Vagina (tissue), 2 donors: ENCODE measurements around the gene FBXL7. TPM values are rescaled to one million over a fixed set of nuclear protein-coding genes. Genes with fewer than 3 reads are reported as not detected.

Experiments
- DNase-seq, 2 donors: peaks; one replicate each; pipeline ENCODE4 v3.0.0-alpha.2; 2017; ENCODE audit errors: extremely low spot score in 2 of 2
- H3K27ac ChIP-seq: fragments of 200-600 bp; sonication (generic); one replicate; pipeline ENCODE4 v1.5.1; 2019
- H3K27me3 ChIP-seq: fragments of 200-600 bp; sonication (generic); one replicate; pipeline ENCODE4 v1.5.1; 2019
- H3K36me3 ChIP-seq, 2 donors: fragments of 200-600 bp; sonication (generic); one replicate each; pipeline ENCODE4 v1.5.1; 2017 to 2019
- H3K4me1 ChIP-seq: fragments of 200-600 bp; sonication (generic); one replicate; pipeline ENCODE4 v1.5.1; 2019
- H3K4me3 ChIP-seq, 2 donors: fragments of 200-600 bp; sonication (generic); 1 replicate in 1 of 2; 2 replicates in 1 of 2; pipeline ENCODE4 v1.5.1; 2016 to 2019
- H3K9me3 ChIP-seq: fragments of 200-600 bp; sonication (generic); one replicate; pipeline ENCODE4 v1.5.1; 2019
- POLR2A ChIP-seq, 2 donors: fragments of 450-650 bp; IDR thresholded peaks; one replicate each; pipeline ENCODE4 v1.6.1; 2017; ENCODE audit warnings: antibody characterized with exemption in 2 of 2, mild to moderate bottlenecking in 2 of 2, moderate library complexity in 2 of 2
- POLR2AphosphoS5 ChIP-seq, 2 donors: sonication (generic); formaldehyde crosslinking; IDR thresholded peaks; one replicate each; pipeline ENCODE4 v1.9.0; 2017; ENCODE audit warnings: antibody characterized with exemption in 2 of 2, mild to moderate bottlenecking in 2 of 2, low read depth in 1 of 2; ENCODE audit not compliant: insufficient read depth in 1 of 2
- intact Hi-C: fragments of 100-400 bp; cut with DNase I; formaldehyde crosslinking; loops from one replicate; pipeline ENCODE4 v1.15.1; 2023
- total RNA-seq: library from RNA; depleted of rRNA; stranded (reverse); fragments of >200 nt; gene quantifications from one replicate; pipeline ENCODE4 v1.2.3, GENCODE V29; 2016
- TF ChIP-seq, protein P1 (sequence below), 3 experiments: fragments of 450-650 bp in 2 of 3; fragments of 200-600 bp in 1 of 3; sonication (generic) in 1 of 3; IDR thresholded peaks; one replicate each; pipeline ENCODE4 v1.5.1; 2017 to 2019; ENCODE audit warnings: antibody characterized with exemption in 3 of 3, mild to moderate bottlenecking in 2 of 3, moderate library complexity in 2 of 3

The FBXL7 gene
- total RNA-seq, 1 donor from 2014 or later = 21.1 TPM

DNA sequence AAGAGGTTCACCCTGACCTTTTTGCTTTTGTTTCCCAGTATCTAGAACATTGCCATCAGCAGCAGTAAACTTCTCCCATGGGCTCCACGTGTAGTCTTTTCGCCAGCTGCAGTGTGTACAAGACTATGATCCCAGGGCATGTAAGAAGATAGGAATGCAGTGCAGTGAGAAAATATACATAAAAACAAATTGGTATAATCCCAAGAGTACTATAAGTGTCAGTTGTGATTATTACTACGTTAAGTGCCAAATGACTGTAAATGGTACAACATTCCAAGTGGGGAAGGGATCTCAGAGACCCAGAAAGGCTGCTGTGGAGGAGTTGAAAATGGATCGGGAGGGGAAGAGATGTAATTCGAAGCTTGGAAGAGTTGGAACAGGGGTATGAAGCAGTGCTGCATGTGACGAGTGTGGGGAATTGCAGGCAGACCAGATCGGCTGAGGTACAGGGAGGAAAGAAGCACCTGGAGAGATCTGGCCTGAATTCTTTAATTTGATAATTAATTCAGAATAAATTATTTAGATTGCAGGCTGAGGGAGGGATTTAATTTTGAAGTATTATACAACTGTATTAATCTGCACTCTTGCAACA is 95.1 kb downstream of the FBXL7 start:
- Histone ChIP-seq H3K9me3 (no peaks in the 10 kb centered on the region), H3K27ac (no peak overlapping the region)

DNA sequence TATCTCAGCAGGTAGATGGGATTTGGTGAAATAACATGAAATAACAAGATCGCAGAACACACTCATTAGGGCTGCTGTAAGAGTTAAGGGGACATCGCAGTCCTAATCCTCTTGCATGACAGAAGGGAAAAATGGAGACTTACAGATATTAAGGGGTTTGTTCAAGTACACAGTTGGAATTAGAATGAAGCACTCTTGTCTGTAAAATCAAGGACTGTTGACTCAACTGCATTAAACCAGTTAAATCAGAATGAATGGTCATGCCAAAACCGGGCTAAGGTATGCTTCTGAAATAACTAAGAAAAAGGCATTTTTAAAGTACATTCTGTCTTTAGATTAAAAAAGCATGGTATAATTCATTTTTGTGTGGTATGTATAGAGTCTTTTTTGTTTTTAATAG is 95.9 kb downstream of the FBXL7 start:
- Histone ChIP-seq H3K27me3 (no peaks in the 10 kb centered on the region), H3K27ac (no peak overlapping the region)
- TF ChIP-seq POLR2AphosphoS5 (IDR thresholded peaks at IDR 0.05; ENCODE audit: insufficient read depth in 1 of 2, low read depth in 1 of 2) (no peak), POLR2A (IDR thresholded peaks at IDR 0.05) (no peak)
- TF ChIP-seq, protein P1, sequence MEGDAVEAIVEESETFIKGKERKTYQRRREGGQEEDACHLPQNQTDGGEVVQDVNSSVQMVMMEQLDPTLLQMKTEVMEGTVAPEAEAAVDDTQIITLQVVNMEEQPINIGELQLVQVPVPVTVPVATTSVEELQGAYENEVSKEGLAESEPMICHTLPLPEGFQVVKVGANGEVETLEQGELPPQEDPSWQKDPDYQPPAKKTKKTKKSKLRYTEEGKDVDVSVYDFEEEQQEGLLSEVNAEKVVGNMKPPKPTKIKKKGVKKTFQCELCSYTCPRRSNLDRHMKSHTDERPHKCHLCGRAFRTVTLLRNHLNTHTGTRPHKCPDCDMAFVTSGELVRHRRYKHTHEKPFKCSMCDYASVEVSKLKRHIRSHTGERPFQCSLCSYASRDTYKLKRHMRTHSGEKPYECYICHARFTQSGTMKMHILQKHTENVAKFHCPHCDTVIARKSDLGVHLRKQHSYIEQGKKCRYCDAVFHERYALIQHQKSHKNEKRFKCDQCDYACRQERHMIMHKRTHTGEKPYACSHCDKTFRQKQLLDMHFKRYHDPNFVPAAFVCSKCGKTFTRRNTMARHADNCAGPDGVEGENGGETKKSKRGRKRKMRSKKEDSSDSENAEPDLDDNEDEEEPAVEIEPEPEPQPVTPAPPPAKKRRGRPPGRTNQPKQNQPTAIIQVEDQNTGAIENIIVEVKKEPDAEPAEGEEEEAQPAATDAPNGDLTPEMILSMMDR (IDR thresholded peaks at IDR 0.05) = no peak

More for the DNA sequence above, 95.1 kb downstream of the FBXL7 start:
- no peak for DNase-seq
- intact Hi-C loops = no loop called here
- Histone ChIP-seq H3K4me3 (no peak overlapping the region), H3K27me3 (no peaks in the 10 kb centered on the region), H3K4me1 (no peaks in the 10 kb centered on the region), H3K36me3 (no peaks in the 10 kb centered on the region)
- TF ChIP-seq POLR2AphosphoS5 (IDR thresholded peaks at IDR 0.05; ENCODE audit: insufficient read depth in 1 of 2, low read depth in 1 of 2) = no peak
- no peak for TF ChIP-seq POLR2A (IDR thresholded peaks at IDR 0.05)
- TF ChIP-seq, protein P1 (IDR thresholded peaks at IDR 0.05) = no peak

DNA sequence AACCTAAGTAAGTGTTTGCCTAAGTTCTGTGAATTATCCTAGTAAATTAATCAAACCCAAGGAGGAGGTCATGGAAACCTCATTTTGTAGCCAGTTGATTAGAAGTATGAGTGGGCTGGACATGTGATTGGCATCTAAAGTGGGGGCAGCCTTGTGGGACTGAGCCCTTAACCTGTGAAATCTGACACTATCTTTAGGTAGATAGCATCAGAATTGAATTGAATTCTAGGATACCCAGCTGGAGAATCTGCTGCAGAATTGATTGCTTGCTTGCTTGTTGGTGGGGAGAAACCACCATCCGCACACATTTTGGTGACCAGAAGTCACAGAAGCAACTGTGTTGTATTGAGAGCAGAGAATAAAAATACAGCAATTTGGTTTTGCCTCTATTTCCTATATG is 97.0 kb downstream of the FBXL7 start:
- intact Hi-C loops = no loop called here
- TF ChIP-seq POLR2A (IDR thresholded peaks at IDR 0.05) = no peak
- TF ChIP-seq POLR2AphosphoS5 (IDR thresholded peaks at IDR 0.05; ENCODE audit: insufficient read depth in 1 of 2, low read depth in 1 of 2) = no peak
- TF ChIP-seq, protein P1 (IDR thresholded peaks at IDR 0.05) = no peak
- Histone ChIP-seq H3K27me3 (no peaks in the 10 kb centered on the region), H3K36me3 (no peaks in the 10 kb centered on the region), H3K9me3 (no peaks in the 10 kb centered on the region), H3K4me1 (no peaks in the 10 kb centered on the region), H3K4me3 (no peak overlapping the region), H3K27ac (no peak overlapping the region)
- no peak for DNase-seq

More for the DNA sequence above, 95.9 kb downstream of the FBXL7 start:
- Histone ChIP-seq H3K9me3 (no peaks in the 10 kb centered on the region), H3K4me3 (no peak overlapping the region), H3K36me3 (no peaks in the 10 kb centered on the region), H3K4me1 (no peaks in the 10 kb centered on the region)
- intact Hi-C loops = no loop called here
- no peak for DNase-seq

DNA sequence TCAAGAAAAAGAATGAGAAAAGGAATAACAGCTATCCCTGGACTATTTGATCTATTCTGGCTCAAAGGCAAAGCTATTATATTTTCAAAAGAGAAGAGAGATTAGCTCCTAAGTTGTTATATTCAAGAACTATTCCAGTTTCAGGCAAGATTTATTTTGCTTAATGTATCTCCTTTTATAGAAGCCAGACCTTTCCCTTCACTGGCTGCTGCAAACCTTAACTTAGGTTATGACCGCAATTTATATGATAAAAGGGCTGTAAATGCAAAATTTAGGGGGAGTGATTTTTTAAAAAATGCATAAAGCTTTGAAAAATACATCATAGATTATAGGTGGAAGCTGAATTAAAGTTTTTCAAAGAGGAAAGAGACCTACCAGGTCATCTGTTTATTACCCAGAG is 97.8 kb downstream of the FBXL7 start:
- H3K36me3 ChIP-seq = no peaks in the 10 kb centered on the region
- H3K27me3 ChIP-seq = no peaks in the 10 kb centered on the region
- no peak for DNase-seq
- H3K4me1 ChIP-seq = no peaks in the 10 kb centered on the region
- H3K27ac ChIP-seq = no peak overlapping the region
- H3K4me3 ChIP-seq = no peak overlapping the region
- TF ChIP-seq POLR2A (IDR thresholded peaks at IDR 0.05) = no peak
- no peak for TF ChIP-seq POLR2AphosphoS5 (IDR thresholded peaks at IDR 0.05; ENCODE audit: insufficient read depth in 1 of 2, low read depth in 1 of 2)
- TF ChIP-seq, protein P1 (IDR thresholded peaks at IDR 0.05) = no peak
- intact Hi-C loops = no loop called here
- no peaks in the 10 kb centered on the region for H3K9me3 ChIP-seq

DNA sequence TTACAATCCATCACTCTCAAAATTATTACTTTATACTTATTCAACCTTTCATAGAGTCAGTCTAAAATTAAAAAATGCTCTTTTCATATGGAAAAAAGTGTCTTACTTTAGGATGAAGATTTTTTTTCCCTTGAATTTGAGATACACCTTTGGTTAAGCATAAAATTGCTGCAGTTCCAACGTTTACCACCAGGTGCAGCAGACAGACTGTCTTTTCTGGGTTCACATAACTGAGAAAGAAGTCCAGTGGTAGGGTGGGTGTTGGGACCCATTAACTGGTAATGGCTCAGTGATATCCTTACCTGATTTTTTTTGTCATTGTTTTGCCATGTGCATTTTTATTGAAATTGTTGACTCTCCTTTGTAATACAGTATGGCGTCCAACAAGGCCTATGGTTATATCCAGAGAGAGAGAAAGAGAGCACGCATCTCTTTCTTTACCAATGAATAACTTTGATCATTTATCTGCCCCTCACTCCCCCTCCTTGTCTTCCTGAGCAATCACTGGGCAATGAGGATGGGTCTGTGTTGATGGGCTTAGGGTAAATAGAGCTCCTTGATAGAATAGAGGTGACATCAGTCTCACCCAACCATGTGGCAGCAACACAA is 98.4 kb downstream of the FBXL7 start:
- DNase-seq = no peak
- H3K27me3 ChIP-seq = no peaks in the 10 kb centered on the region
- H3K4me3 ChIP-seq = no peak overlapping the region
- H3K36me3 ChIP-seq = no peaks in the 10 kb centered on the region
- no peak overlapping the region for H3K27ac ChIP-seq
- H3K9me3 ChIP-seq = no peaks in the 10 kb centered on the region
- TF ChIP-seq POLR2A (IDR thresholded peaks at IDR 0.05) = no peak
- TF ChIP-seq, protein P1 (IDR thresholded peaks at IDR 0.05) = peak in 1 of 3 experiments; percentile 6
- intact Hi-C loops = no loop called here
- no peaks in the 10 kb centered on the region for H3K4me1 ChIP-seq
